ENCODE measurements around the gene SWSAP1.
"Not testable (repeated sequence)": the region's sequence is repeated elsewhere in the genome, so short reads cannot be mapped to it uniquely, and the experiment has no call there.

The SWSAP1 gene

GRCh38 chr19:11378319-11379189 lies 4.1 kb downstream of the SWSAP1 start:
- DNase-seq (ENCODE audit: low spot score), result peak; percentile 77

DNA sequence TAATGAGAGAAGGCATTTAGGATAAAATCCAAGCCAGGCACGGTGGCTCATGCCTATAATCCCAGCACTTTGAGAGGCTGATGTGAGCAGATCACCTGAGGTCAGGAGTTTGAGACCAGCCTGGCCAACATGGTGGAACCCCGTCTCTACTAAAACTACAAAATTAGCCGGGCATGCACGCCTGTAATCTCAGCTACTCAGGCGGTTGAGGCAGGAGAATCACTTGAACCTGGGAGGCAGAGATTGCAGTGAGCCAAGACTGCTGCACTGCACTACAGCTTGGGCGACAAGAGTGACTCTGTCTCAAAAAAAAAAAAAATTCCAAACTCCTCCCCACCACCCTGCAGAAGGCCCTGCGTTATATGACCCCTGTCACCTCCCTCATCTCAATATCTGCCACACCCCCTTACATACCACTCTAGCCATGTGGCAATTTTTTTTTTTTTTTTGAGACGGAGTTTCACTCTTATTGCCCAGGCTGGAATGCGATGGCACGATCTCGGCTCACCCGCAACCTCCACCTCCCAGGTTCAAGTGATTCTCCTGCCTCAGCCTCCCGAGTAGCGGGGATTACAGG lies 4.9 kb downstream of the SWSAP1 start:
- DNase-seq (ENCODE audit: low spot score), result not testable (repeated sequence)

DNA sequence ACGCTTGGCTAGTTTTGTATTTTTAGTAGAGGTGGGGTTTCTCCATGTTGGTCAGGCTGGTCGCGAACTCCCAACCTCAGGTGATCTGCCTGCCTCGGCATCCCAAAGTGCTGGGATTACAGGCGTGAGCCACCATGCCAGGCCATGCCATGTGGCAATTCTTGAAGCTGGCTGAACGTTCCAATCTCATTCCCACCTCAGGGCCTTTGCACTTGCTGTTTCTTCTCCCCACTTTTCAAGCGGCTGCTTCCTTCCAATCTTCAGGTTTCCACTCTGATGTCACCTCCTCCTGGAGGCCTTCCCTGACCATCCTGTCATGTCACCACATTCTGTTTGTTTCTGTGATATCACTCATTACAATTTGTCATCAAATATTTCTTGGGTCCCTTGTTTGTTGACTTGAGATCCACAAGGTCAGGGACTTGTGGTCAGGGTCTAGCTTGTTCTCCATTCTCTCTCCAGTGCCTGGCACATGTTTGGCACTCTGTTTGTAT lies 5.4 kb downstream of the SWSAP1 start:
- no peak for DNase-seq (ENCODE audit: low spot score)

- DNase-seq (ENCODE audit: low spot score), result peak; percentile 98
These were observed 6.4 kb downstream of the SWSAP1 start for GRCh38 chr19:11380653-11381537.

- peak; percentile 46 for DNase-seq (ENCODE audit: low spot score)
These were observed 8.6 kb downstream of the SWSAP1 start for GRCh38 chr19:11382898-11383705.

DNA sequence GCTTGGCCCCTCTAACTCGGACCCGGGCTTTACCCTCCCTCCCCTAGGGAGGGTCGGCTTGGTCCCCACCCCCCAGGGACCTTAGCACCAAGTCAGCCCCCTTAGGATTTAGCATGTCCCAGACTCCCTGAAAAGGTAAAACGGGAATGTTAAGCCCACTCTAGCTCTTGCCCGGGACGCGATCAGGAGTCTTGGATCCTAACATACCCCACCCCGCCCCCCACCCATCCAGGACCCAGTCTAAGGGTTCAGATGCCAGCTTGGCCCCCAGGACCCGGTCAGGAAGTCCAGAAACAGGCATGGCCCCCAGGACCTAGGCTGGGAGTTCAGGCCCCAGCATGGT lies 9.2 kb downstream of the SWSAP1 start:
- DNase-seq (ENCODE audit: low spot score), result no peak

DNA sequence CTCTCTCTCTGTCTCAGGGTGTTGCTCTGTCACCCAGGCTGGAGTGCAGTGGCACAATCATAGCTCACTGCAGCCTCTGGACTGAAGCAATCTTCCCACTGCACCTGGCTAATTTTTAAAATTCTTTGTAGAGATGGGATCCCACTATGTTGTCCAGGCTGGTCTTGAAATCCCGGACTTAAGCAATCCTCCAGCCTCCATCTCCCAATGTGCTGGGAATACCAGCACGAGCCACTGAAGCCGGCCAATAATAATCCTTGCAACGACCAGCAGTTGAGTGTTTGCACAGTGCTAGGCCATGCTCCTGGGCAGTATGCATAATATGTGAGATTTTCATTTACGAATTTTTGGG lies 10.3 kb downstream of the SWSAP1 start:
- DNase-seq (ENCODE audit: low spot score), result no peak

DNA sequence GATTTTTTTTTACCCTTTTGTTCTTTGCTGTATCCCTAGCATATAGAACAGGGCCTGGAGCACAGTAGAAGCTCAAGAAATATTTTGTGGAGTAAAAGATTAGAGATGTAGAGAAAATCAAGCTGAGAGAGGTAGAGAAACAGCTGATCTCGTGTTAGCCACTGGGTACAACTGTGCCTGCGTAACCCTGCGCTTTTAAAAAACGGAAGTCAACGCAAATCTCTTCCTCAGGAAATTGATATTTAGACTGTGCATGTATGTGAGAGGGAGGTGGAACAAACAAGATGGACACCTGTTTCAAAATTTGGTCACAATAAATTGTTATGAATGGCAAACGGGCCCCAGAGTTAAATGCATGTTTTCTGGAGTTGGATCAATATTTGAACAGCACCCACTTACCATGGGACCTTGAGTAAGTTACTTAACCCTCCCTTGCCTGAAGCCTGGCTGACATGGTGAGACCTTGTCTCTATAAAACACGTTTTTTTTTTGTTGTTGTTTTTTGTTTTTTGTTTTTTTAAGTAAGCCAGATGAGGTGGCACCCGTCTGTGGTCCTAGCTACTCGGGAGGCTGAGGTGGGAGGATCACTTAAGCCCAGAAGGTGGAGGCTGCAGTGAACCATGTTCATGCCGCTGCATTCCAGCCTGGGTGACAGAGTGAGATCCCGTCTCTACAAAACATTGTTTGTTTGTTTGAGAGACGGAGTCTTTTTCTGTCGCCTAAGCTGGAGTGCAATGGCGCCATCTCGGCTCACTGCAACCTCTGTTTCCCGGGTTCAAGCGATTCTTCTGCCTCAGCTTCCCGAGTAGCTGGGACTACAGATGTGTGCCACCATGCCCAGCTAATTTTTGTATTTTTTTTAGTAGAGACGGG lies 12.9 kb downstream of the SWSAP1 start:
- no peak for DNase-seq (ENCODE audit: low spot score)

- no peak for DNase-seq (ENCODE audit: low spot score)
These were observed 15.9 kb downstream of the SWSAP1 start for GRCh38 chr19:11390359-11390758.

DNA sequence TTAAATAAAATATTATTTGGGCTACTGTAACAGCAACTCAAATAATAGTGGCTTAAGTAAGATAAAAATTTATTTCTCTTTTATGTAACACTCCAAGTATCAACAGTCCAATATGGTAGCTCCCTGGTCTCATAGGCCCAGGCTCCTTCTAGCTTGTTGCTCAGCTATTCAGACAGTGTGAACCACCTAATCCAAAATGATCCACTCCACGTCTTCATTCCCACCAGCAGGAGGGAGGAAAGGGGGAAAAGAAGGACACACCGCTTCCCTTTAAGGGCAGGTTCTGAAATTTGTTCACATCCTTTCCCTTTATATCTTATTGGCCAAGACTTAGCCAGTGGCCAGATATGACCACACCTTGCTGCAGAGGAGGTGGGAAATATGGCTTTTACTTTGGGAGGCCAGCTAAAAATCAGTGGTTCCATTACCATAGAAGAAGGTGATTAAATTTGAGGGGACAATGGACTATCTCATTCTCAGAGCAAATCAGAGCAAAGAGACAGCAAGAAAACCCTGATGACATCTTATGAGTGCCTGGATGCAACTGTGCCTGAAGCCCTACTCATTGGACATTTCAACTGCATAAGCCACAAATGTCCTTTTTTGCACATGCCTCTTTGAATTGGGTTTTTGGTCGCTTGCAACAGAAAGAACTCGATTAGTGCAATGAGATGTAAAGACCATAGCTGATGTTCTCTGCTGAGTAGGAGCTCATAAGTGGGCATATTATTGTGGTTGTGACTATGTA lies 16.6 kb downstream of the SWSAP1 start:
- no peak for DNase-seq (ENCODE audit: low spot score)

- DNase-seq (ENCODE audit: low spot score), result no peak
These were observed 22.7 kb downstream of the SWSAP1 start for GRCh38 chr19:11397089-11397610.

GRCh38 chr19:11399667-11400066 lies 25.2 kb downstream of the SWSAP1 start:
- DNase-seq (ENCODE audit: low spot score), result no peak

GRCh38 chr19:11400798-11401197 lies 26.3 kb downstream of the SWSAP1 start:
- no peak for DNase-seq (ENCODE audit: low spot score)

DNA sequence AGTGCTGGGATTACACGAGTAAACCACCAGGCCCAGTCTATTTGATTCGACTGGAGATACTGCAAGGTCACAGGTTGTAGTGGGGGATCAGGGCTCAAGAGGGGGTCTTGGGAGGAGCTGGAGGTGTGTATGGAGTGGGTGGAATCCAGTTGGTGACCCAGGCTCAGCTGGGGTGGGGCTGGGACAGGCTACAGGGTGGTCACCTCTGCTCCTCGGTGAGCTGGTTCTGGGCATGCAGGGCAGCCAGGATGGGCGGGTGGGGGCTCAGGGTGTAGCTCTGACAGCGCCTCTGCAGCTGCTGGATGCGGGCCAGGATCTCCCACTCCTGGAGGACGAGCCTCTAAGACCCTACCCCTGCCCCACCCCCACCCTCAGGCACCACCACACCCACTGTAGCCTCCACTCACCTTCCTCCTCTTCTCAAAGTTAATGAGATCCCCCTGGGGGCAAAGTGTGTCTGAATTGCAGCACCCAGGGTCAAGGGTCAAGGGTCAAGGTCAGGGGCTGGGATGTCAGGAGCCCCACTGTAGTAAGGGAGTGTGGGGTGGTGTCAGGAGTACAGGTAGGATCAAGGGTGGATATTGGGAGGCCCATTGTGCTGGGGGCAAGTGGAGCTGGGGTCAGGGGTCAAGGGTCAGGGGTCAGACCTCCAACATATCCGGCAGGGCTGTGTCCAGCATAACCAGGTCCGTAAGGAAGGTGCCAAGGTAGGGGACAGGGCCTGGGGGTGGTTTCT lies 27.5 kb downstream of the SWSAP1 start:
- no peak for DNase-seq (ENCODE audit: low spot score)

GRCh38 chr19:11404588-11405222 lies 30.2 kb downstream of the SWSAP1 start:
- no peak for DNase-seq (ENCODE audit: low spot score)

- no peak for DNase-seq (ENCODE audit: low spot score)
These were observed 31.6 kb downstream of the SWSAP1 start for GRCh38 chr19:11405846-11406643.

DNA sequence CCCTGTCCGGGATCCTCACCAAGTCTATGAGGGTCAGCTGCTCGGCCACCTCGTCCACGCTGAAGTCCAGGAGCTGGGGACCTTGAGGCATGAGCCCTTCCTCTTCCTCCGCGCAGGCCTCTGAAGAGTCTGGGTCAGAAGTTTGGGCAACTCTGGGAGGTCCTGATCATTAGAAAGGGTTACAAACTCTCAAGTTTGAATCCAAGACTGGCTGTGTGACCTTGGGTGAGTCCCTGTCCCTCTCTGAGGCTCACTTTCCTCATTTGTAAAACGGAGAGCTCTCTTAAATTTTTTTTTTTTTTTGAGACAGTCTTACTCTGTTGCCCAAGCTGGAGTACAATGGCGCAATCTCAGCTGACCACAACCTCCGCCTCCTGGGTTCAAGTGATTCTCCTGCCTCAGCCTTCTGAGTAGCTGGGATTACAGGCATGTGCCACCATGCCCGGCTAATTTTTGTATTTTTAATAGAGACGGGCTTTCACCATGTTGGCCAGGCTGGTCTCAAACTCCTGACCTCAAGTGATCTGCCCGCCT lies 32.3 kb downstream of the SWSAP1 start:
- not testable (repeated sequence) for DNase-seq (ENCODE audit: low spot score)

DNA sequence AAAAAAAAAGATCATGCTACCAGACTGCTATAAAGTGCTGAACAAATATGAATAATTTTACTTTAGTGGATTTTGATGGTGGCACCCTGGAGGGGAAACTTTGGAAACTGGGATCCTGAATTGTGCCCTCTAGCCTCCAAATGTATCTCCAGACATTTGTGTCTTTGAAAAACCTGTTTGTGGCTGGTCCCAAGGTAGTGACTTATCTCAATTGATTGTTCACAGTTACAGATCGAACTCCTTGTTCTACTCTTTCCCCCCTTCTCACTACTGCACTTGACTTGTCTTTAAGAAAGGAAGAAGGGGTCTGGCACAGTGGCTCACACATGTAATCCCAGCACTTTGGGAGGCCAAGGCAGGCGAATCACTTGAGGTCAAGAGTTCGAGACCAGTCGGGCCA lies 34.1 kb downstream of the SWSAP1 start:
- no peak for DNase-seq (ENCODE audit: low spot score)
